ENCODE measurements around the gene PRKCA.

The PRKCA gene

DNA sequence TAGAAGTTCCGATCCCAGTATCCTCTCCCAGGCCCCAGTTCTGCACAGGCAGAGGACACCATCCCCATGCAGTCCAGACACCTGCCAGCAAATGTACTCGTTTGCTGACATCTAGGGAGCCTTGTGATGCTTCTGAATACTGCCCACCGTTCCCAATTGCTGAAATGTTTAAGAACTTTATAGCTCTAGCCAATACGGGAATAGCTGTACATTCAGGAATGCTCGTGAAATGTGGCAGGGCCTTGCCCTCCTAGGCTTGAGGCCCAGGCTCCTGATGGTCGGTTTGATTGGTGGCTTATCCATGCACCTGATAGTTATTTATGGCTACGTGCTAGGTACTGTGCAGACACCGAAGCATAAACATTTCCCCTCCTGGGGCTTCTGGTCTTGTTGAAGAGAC is 255.5 kb downstream of the PRKCA start:
- Histone ChIP-seq H3K9me2 (replicated peaks; ENCODE audit: control insufficient read depth, low read length) (no peaks in the 10 kb centered on the region), H3K27me3 (ENCODE audit: control insufficient read depth, low read length) (no peaks in the 10 kb centered on the region), H3K79me2 (ENCODE audit: control insufficient read depth, low read length) (no peaks in the 10 kb centered on the region), H3K27ac (ENCODE audit: low read depth, low read length) (no peak overlapping the region), H3K4me3 (ENCODE audit: low read length) (no peak overlapping the region), H3K4me2 (ENCODE audit: low read length) (no peak overlapping the region), H3F3A (ENCODE audit: control insufficient read depth, insufficient read depth) (no peaks in the 10 kb centered on the region), H4K20me1 (ENCODE audit: control insufficient read depth, insufficient read depth, low read depth, low read length) (no peaks in the 10 kb centered on the region), H3K9me3 (ENCODE audit: control insufficient read depth, insufficient read depth, low read length) (no peaks in the 10 kb centered on the region), H3K4me1 (ENCODE audit: control insufficient read depth, low read length) (no peaks in the 10 kb centered on the region), H3K36me3 (ENCODE audit: control insufficient read depth, low read length) (no peaks in the 10 kb centered on the region)
- TF ChIP-seq, protein P1, sequence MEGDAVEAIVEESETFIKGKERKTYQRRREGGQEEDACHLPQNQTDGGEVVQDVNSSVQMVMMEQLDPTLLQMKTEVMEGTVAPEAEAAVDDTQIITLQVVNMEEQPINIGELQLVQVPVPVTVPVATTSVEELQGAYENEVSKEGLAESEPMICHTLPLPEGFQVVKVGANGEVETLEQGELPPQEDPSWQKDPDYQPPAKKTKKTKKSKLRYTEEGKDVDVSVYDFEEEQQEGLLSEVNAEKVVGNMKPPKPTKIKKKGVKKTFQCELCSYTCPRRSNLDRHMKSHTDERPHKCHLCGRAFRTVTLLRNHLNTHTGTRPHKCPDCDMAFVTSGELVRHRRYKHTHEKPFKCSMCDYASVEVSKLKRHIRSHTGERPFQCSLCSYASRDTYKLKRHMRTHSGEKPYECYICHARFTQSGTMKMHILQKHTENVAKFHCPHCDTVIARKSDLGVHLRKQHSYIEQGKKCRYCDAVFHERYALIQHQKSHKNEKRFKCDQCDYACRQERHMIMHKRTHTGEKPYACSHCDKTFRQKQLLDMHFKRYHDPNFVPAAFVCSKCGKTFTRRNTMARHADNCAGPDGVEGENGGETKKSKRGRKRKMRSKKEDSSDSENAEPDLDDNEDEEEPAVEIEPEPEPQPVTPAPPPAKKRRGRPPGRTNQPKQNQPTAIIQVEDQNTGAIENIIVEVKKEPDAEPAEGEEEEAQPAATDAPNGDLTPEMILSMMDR (IDR thresholded peaks at IDR 0.05; ENCODE audit: low read depth, low read length, poor library complexity, severe bottlenecking), result no peak
- TF ChIP-seq EZH2phosphoT487 (IDR thresholded peaks at IDR 0.05; ENCODE audit: borderline replicate concordance, low read length), result no peak

DNA sequence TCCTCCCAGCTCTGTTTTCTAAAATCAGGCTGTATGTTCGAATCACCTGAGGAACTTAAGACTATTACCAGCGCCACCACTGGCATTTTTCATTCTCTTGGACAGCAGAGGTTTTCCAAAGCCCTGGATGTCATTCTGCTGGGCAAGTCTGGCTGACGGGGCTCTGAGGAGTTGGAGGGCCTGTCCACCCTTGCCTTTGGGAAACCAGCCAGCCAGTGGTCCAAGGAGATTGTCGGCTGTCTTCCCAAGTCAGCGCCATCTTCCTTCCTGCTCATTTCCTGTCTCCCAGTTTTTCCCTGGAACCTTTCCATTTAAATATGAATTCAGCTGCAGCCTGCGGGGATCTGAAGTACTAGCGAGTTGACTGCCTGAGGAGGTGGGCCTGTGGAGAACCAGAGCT is 258.3 kb downstream of the PRKCA start:
- H3K27ac ChIP-seq (ENCODE audit: low read depth, low read length), result no peak overlapping the region
- H3K9me2 ChIP-seq (replicated peaks; ENCODE audit: control insufficient read depth, low read length), result no peaks in the 10 kb centered on the region
- no peaks in the 10 kb centered on the region for H3K79me2 ChIP-seq (ENCODE audit: control insufficient read depth, low read length)
- no peaks in the 10 kb centered on the region for H3K27me3 ChIP-seq (ENCODE audit: control insufficient read depth, low read length)
- no peaks in the 10 kb centered on the region for H3K9me3 ChIP-seq (ENCODE audit: control insufficient read depth, insufficient read depth, low read length)
- no peaks in the 10 kb centered on the region for H4K20me1 ChIP-seq (ENCODE audit: control insufficient read depth, insufficient read depth, low read depth, low read length)
- H3K4me1 ChIP-seq (ENCODE audit: control insufficient read depth, low read length), result no peaks in the 10 kb centered on the region
- no peak overlapping the region for H3K4me3 ChIP-seq (ENCODE audit: low read length)
- TF ChIP-seq, protein P1 (IDR thresholded peaks at IDR 0.05; ENCODE audit: low read depth, low read length, poor library complexity, severe bottlenecking), result no peak
- TF ChIP-seq EZH2phosphoT487 (IDR thresholded peaks at IDR 0.05; ENCODE audit: borderline replicate concordance, low read length), result no peak
- H3K36me3 ChIP-seq (ENCODE audit: control insufficient read depth, low read length), result no peaks in the 10 kb centered on the region
- H3F3A ChIP-seq (ENCODE audit: control insufficient read depth, insufficient read depth), result no peaks in the 10 kb centered on the region
- H3K4me2 ChIP-seq (ENCODE audit: low read length), result no peak overlapping the region

DNA sequence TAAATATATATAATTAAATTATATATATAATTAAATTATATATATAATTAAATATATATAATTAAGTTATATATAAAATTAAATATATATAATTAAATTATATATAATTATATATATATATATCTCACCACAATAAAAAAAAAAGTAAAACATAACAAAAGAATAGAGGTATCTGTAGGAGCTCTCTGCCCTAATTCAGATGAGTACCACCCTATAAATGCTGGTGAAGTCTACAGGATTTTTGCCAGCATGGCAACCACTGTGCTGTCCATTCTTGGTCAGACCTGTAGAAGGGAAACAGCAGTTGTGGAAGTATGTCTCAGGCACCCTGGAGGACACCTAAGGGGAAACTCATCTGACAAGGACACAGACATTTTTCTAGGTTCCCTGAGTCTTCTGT is 259.7 kb downstream of the PRKCA start:
- H3F3A ChIP-seq (ENCODE audit: control insufficient read depth, insufficient read depth), result no peaks in the 10 kb centered on the region
- H3K9me2 ChIP-seq (replicated peaks; ENCODE audit: control insufficient read depth, low read length), result no peaks in the 10 kb centered on the region
- no peak overlapping the region for H3K4me3 ChIP-seq (ENCODE audit: low read length)
- no peaks in the 10 kb centered on the region for H3K4me1 ChIP-seq (ENCODE audit: control insufficient read depth, low read length)
- TF ChIP-seq, protein P1 (IDR thresholded peaks at IDR 0.05; ENCODE audit: low read depth, low read length, poor library complexity, severe bottlenecking), result no peak
- no peak for TF ChIP-seq EZH2phosphoT487 (IDR thresholded peaks at IDR 0.05; ENCODE audit: borderline replicate concordance, low read length)
- H3K27me3 ChIP-seq (ENCODE audit: control insufficient read depth, low read length), result no peaks in the 10 kb centered on the region
- H3K9me3 ChIP-seq (ENCODE audit: control insufficient read depth, insufficient read depth, low read length), result no peaks in the 10 kb centered on the region
- H3K27ac ChIP-seq (ENCODE audit: low read depth, low read length), result no peak overlapping the region
- no peaks in the 10 kb centered on the region for H4K20me1 ChIP-seq (ENCODE audit: control insufficient read depth, insufficient read depth, low read depth, low read length)
- H3K4me2 ChIP-seq (ENCODE audit: low read length), result no peak overlapping the region
- no peaks in the 10 kb centered on the region for H3K79me2 ChIP-seq (ENCODE audit: control insufficient read depth, low read length)
- H3K36me3 ChIP-seq (ENCODE audit: control insufficient read depth, low read length), result no peaks in the 10 kb centered on the region

Measured in DOHH2 (cell line).